Measurements from ENCODE around the gene UBXN11.

DNA sequence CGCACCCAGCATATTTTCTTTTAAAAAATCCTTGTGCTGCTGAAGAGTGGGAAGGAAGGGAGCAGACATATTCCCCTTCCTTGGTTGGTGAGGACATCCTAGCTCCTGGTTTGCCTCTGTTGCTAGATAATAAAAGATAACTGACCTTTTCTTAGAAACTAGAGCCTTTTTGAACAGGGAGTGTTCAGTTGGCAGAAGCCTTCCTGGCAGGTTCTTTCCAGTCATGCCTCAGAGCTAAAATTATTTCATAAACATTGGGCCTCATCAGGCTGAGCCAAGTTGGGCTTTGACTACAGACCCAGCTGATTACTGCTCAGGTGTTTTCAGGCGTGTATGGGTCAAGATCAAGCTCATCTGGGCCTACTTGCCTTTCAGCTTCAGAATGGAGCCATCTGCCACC lies 49.2 kb downstream of the UBXN11 start:
- TF ChIP-seq, protein P1, sequence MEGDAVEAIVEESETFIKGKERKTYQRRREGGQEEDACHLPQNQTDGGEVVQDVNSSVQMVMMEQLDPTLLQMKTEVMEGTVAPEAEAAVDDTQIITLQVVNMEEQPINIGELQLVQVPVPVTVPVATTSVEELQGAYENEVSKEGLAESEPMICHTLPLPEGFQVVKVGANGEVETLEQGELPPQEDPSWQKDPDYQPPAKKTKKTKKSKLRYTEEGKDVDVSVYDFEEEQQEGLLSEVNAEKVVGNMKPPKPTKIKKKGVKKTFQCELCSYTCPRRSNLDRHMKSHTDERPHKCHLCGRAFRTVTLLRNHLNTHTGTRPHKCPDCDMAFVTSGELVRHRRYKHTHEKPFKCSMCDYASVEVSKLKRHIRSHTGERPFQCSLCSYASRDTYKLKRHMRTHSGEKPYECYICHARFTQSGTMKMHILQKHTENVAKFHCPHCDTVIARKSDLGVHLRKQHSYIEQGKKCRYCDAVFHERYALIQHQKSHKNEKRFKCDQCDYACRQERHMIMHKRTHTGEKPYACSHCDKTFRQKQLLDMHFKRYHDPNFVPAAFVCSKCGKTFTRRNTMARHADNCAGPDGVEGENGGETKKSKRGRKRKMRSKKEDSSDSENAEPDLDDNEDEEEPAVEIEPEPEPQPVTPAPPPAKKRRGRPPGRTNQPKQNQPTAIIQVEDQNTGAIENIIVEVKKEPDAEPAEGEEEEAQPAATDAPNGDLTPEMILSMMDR (IDR thresholded peaks at IDR 0.05; ENCODE audit: borderline replicate concordance, extremely low read depth, low read length, poor library complexity, severe bottlenecking) = no peak
- TF ChIP-seq EZH2 (IDR thresholded peaks at IDR 0.05; ENCODE audit: borderline replicate concordance, low read depth, low read length, severe bottlenecking) = no peak

All from DND-41 (cell line).